HepG2 (cell line): ENCODE results near the gene SLC11A1. TPM values are rescaled to one million over a fixed set of nuclear protein-coding genes. Genes with fewer than 3 reads are reported as not detected.

Experiments used
- DPF2 ChIP-seq: sonication (generic); formaldehyde crosslinking; IDR thresholded peaks from 2 replicates; pipeline ENCODE4 v1.4.0; 2020; ENCODE audit warnings: mild to moderate bottlenecking, low read depth, missing genetic modification reagents, borderline replicate concordance
- DR1 ChIP-seq: sonication (generic); formaldehyde crosslinking; IDR thresholded peaks from 2 replicates; pipeline ENCODE4 v1.8.0; 2021; ENCODE audit warnings: mild to moderate bottlenecking, missing genetic modification reagents, inconsistent platforms
- ETS1 ChIP-seq: sonication (generic); formaldehyde crosslinking; IDR thresholded peaks from 2 replicates; pipeline ENCODE4 v1.4.0; 2020; ENCODE audit warnings: missing genetic modification reagents
- FOXA3 ChIP-seq: IDR thresholded peaks from 2 replicates; pipeline ENCODE4 v1.6.1; 2016; ENCODE audit warnings: missing genetic modification reagents, missing compliant biosample characterization
- HOXA7 ChIP-seq: sonication (generic); formaldehyde crosslinking; IDR thresholded peaks from 2 replicates; pipeline ENCODE4 v1.8.1; 2022; ENCODE audit warnings: mild to moderate bottlenecking, missing genetic modification reagents, moderate library complexity
- MAF1 ChIP-seq: sonication (generic); formaldehyde crosslinking; IDR thresholded peaks from 2 replicates; pipeline ENCODE4 v1.5.0; 2020; ENCODE audit warnings: missing genetic modification reagents, borderline replicate concordance
- NFATC3 ChIP-seq: sonication (generic); formaldehyde crosslinking; IDR thresholded peaks from 2 replicates; pipeline ENCODE4 v1.5.1; 2020; ENCODE audit warnings: mild to moderate bottlenecking, missing genetic modification reagents
- NFE2L1 ChIP-seq: sonication (generic); formaldehyde crosslinking; IDR thresholded peaks from 2 replicates; pipeline ENCODE4 v1.4.0; 2020; ENCODE audit warnings: missing genetic modification reagents, mild to moderate bottlenecking, borderline replicate concordance
- NRL ChIP-seq: sonication (generic); formaldehyde crosslinking; IDR thresholded peaks from 2 replicates; pipeline ENCODE4 v1.5.0; 2020; ENCODE audit warnings: missing genetic modification reagents, mild to moderate bottlenecking, moderate library complexity, borderline replicate concordance
- PCBP1 ChIP-seq: fragments of 200-400 bp; formaldehyde crosslinking; IDR thresholded peaks from 2 replicates; pipeline ENCODE4 v1.6.1; 2017; ENCODE audit warnings: mild to moderate bottlenecking, low read depth, low read length, borderline replicate concordance
- SMYD3 ChIP-seq: sonication (generic); formaldehyde crosslinking; IDR thresholded peaks from 2 replicates; pipeline ENCODE4 v1.8.1; 2023; ENCODE audit warnings: mild to moderate bottlenecking, missing genetic modification reagents
- SP2 ChIP-seq: sonication (generic); formaldehyde crosslinking; IDR thresholded peaks from 2 replicates; pipeline ENCODE4 v1.5.1; 2020; ENCODE audit warnings: mild to moderate bottlenecking, missing genetic modification reagents
- SSRP1 ChIP-seq: IDR thresholded peaks from 2 replicates; pipeline ENCODE4 v1.6.1; 2016; ENCODE audit warnings: control low read depth
- TCF7L2 ChIP-seq: IDR thresholded peaks from 2 replicates; pipeline ENCODE4 v1.6.1; 2011; ENCODE audit warnings: mild to moderate bottlenecking, low read depth, low read length, moderate library complexity
- ZFY ChIP-seq: sonication (generic); formaldehyde crosslinking; IDR thresholded peaks from 2 replicates; pipeline ENCODE4 v1.4.0; 2020; ENCODE audit warnings: missing genetic modification reagents
- ZFYVE20 ChIP-seq: sonication (generic); formaldehyde crosslinking; IDR thresholded peaks from 2 replicates; pipeline ENCODE4 v1.8.0; 2023; ENCODE audit warnings: low read depth, mild to moderate bottlenecking, moderate library complexity, missing genetic modification reagents, borderline replicate concordance
- ZIK1 ChIP-seq: sonication (generic); formaldehyde crosslinking; IDR thresholded peaks from 2 replicates; pipeline ENCODE4 v1.5.0; 2020; ENCODE audit warnings: mild to moderate bottlenecking, low read depth, missing genetic modification reagents, borderline replicate concordance
- ZNF121 ChIP-seq: sonication (generic); formaldehyde crosslinking; IDR thresholded peaks from 2 replicates; pipeline ENCODE4 v1.5.0; 2020; ENCODE audit warnings: mild to moderate bottlenecking, missing genetic modification reagents
- ZNF333 ChIP-seq: sonication (generic); formaldehyde crosslinking; IDR thresholded peaks from 2 replicates; pipeline ENCODE4 v1.4.0; 2020; ENCODE audit warnings: mild to moderate bottlenecking, missing genetic modification reagents, borderline replicate concordance
- ZNF546 ChIP-seq: sonication (generic); formaldehyde crosslinking; conservative IDR thresholded peaks from 2 replicates; pipeline ENCODE4 v1.8.1; 2023; ENCODE audit warnings: mild to moderate bottlenecking, missing genetic modification reagents
- ZNF614 ChIP-seq: IDR thresholded peaks from 2 replicates; pipeline ENCODE4 v1.6.1; 2018; ENCODE audit warnings: missing biosample characterization, missing genetic modification reagents, inconsistent platforms, borderline replicate concordance
- ZNF75D ChIP-seq: sonication (generic); formaldehyde crosslinking; IDR thresholded peaks from 2 replicates; pipeline ENCODE4 v1.8.1; 2023; ENCODE audit warnings: missing genetic modification reagents, mild to moderate bottlenecking, borderline replicate concordance
- polyA plus RNA-seq, 8 experiments: library from polyadenylated mRNA; depleted of rRNA in 3 of 8; stranded (reverse) in 7 of 8; unstranded in 1 of 8; fragments of >200 nt; fragmentation: Illumina TruSeq in 4 of 8; extraction: Trizol in 4 of 8; gene quantifications; 2 replicates each; pipeline versions ENCODE4 v1.2.1 to v1.2.3, GENCODE V29; 2011 to 2016; ENCODE audit warnings: low read depth in 4 of 8, missing spikeins in 1 of 8, mixed read lengths in 1 of 8; ENCODE audit not compliant: insufficient read depth in 1 of 8
- total RNA-seq, 5 experiments: library from RNA; depleted of rRNA; stranded (reverse); fragments of >200 nt; fragmentation: Illumina TruSeq; extraction: Trizol; gene quantifications; 2 replicates each; pipeline ENCODE4 v1.2.3, GENCODE V29; 2016; ENCODE audit warnings: low read depth in 1 of 5
- TF ChIP-seq, protein P1 (sequence below): sonication (generic); formaldehyde crosslinking; conservative IDR thresholded peaks from 2 replicates; pipeline ENCODE4 v1.4.0; 2020; ENCODE audit warnings: missing genetic modification reagents
- TF ChIP-seq, protein P2 (sequence below): sonication (generic); formaldehyde crosslinking; IDR thresholded peaks from 2 replicates; pipeline ENCODE4 v1.8.0; 2022; ENCODE audit warnings: missing genetic modification reagents, mild to moderate bottlenecking, inconsistent platforms, borderline replicate concordance

The SLC11A1 gene
- total and polyA plus RNA-seq, 2 of the 13 experiments (the other 11 are each of a cell fraction or from before 2014, with no cell fraction given) = 0.33 to 2.3 TPM

DNA sequence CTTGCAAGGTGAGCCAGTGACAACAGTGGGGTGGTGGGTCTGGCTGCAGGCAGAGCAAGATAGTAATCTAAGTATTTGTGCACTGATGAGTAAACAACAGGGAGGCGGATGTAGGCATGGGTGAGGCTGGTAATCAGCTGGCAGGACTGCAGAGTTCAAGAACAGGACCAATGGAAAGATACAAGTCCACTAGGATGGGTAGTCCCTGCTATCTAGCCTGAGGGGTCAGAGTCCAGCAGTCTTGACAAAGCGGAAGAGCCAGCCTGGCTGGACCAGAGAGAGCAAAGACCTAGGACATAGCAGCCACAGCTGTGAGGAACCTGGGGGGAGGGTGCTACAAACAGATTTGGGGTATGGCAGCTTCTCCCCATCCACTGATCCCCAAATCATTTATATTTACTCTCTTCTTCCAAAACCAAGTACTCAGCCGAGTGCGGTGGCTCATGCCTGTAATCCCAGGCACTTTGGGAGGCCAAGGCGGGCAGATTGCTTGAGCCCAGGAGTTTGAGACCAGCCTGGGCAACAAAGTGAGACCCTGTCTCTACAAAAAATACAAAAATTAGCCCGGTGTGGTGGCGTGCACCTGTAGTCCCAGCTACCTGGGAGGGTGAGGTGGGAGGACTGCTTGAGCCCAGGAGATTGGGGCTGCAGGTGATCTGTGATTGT, 62.8 kb downstream of the SLC11A1 start (continued):
- TF ChIP-seq DR1 (CRISPR knock-in tag) = no peak; the same call in 1 of the 2 replicates
- 0 out of 2 replicates have a peak, but pooled peaks have one; percentile 93 for TF ChIP-seq SMYD3 (CRISPR knock-in tag)
- no peak for TF ChIP-seq NRL (CRISPR knock-in tag)
- peak; percentile 32; the same call in 1 of the 2 replicates for TF ChIP-seq ETS1 (CRISPR knock-in tag)
- 0 out of 2 replicates have a peak, but pooled peaks have one; percentile 65 for TF ChIP-seq ZNF546
- no peak for TF ChIP-seq ZNF75D (CRISPR knock-in tag)
- no peak; the same call in 1 of the 2 replicates for TF ChIP-seq NFATC3 (CRISPR knock-in tag)
- TF ChIP-seq ZNF333 (CRISPR knock-in tag) = 0 out of 2 replicates have a peak, but pooled peaks have one; percentile 53
- TF ChIP-seq FOXA3 (CRISPR knock-in tag) = peak; percentile 99
- TF ChIP-seq ZNF121 (CRISPR knock-in tag) = 0 out of 2 replicates have a peak, but pooled peaks have one; percentile 23
- TF ChIP-seq, protein P1, sequence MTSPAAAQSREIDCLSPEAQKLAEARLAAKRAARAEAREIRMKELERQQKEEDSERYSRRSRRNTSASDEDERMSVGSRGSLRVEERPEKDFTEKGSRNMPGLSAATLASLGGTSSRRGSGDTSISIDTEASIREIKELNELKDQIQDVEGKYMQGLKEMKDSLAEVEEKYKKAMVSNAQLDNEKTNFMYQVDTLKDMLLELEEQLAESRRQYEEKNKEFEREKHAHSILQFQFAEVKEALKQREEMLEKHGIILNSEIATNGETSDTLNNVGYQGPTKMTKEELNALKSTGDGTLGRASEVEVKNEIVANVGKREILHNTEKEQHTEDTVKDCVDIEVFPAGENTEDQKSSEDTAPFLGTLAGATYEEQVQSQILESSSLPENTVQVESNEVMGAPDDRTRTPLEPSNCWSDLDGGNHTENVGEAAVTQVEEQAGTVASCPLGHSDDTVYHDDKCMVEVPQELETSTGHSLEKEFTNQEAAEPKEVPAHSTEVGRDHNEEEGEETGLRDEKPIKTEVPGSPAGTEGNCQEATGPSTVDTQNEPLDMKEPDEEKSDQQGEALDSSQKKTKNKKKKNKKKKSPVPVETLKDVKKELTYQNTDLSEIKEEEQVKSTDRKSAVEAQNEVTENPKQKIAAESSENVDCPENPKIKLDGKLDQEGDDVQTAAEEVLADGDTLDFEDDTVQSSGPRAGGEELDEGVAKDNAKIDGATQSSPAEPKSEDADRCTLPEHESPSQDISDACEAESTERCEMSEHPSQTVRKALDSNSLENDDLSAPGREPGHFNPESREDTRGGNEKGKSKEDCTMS (CRISPR knock-in tag) = no peak
- TF ChIP-seq, protein P2, sequence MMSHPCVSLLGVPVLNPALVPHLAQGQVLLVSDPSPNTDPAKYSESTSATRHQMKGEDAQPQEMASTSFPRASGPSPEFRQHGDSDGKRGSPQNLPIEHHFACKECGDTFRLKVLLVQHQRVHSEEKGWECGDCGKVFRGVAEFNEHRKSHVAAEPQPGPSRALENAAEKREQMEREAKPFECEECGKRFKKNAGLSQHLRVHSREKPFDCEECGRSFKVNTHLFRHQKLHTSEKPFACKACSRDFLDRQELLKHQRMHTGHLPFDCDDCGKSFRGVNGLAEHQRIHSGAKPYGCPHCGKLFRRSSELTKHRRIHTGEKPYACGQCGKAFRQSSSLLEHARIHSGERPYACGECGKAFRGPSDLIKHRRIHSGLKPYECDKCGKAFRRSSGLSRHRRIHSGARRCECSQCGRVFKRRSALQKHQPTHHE (CRISPR knock-in tag) = peak; percentile 92; the same call in 1 of the 2 replicates
- TF ChIP-seq NFE2L1 = no peak
- TF ChIP-seq HOXA7 (CRISPR knock-in tag) = no peak
- TF ChIP-seq SP2 = no peak
- peak; percentile 97 for TF ChIP-seq DPF2 (CRISPR knock-in tag)
- no peak for TF ChIP-seq ZIK1 (CRISPR knock-in tag)
- no peak for TF ChIP-seq ZFYVE20
- no peak for TF ChIP-seq SSRP1 (CRISPR knock-in tag)
- TF ChIP-seq PCBP1 = no peak
- TF ChIP-seq MAF1 (CRISPR knock-in tag) = no peak
- peak; percentile 59 for TF ChIP-seq ZFY (CRISPR knock-in tag)
- TF ChIP-seq ZNF614 = peak; percentile 99
- no peak for TF ChIP-seq TCF7L2
